Measurements from ENCODE around the gene TMEM43. TPM values are rescaled to one million over a fixed set of nuclear protein-coding genes. Genes with fewer than 3 reads are reported as not detected.

TMEM43 gene
- total and polyA plus RNA-seq, 7 experiments from 2014 or later = 30.1 to 55.8 (median 50.3) TPM

GRCh38 chr3:14138109-14138877 is 13.4 kb downstream of the TMEM43 start:
- Mint-ChIP-seq H3K4me3 (no peak overlapping the region), H3K36me3 (peaks cover 6 to 47% (median 10%) of the 10 kb centered on the region in 5 donors), H3K9me3 (no peaks in the 10 kb centered on the region), H3K4me1 (peaks cover 23 to 34% (median 29%) of the 10 kb centered on the region in 7 donors), H3K27ac (peak overlapping the region in 6 of 9 donors; percentile 32 to 83 (median 72)), H3K27me3 (no peaks in the 10 kb centered on the region)
- CTCF ChIA-PET = no interaction called here
- Histone ChIP-seq H3K27ac (ENCODE audit: low read depth, low read length) (no peak overlapping the region), H3K36me3 (ENCODE audit: control insufficient read depth in 2 of 3, insufficient read depth in 3 of 3, low read length in 3 of 3) (peaks cover 5 to 86% (median 12%) of the 10 kb centered on the region in 3 experiments), H3K27me3 (ENCODE audit: control insufficient read depth in 2 of 2, insufficient read depth in 2 of 2, low read length in 2 of 2) (no peaks in the 10 kb centered on the region), H3K4me1 (ENCODE audit: control insufficient read depth in 2 of 2, insufficient read depth in 2 of 2, low read length in 2 of 2) (peaks cover 27 to 30% of the 10 kb centered on the region in 2 donors), H3K9me3 (ENCODE audit: control insufficient read depth in 2 of 3, low read length in 3 of 3) (no peaks in the 10 kb centered on the region), H3K4me3 (ENCODE audit: low read length) (no peak overlapping the region)
- POLR2A ChIA-PET = interaction anchor here (1.7 kb wide), 1 partner anchor 14 kb away, joined by 5 read pairs; the partner anchor contains the start of genes CHCHD4 and TMEM43
- DNase-seq (no peak), ATAC-seq (no peak)
- intact Hi-C loops (cut with micrococcal nuclease) = no loop called here

GRCh38 chr3:14138878-14139655 is 14.2 kb downstream of the TMEM43 start:
- Histone ChIP-seq H3K4me1 (ENCODE audit: control insufficient read depth in 2 of 2, insufficient read depth in 2 of 2, low read length in 2 of 2) (peaks cover 34 to 38% of the 10 kb centered on the region in 2 donors), H3K4me3 (ENCODE audit: low read length) (no peak overlapping the region), H3K36me3 (ENCODE audit: control insufficient read depth in 2 of 3, insufficient read depth in 3 of 3, low read length in 3 of 3) (peaks cover 0 to 78% (median 12%) of the 10 kb centered on the region in 3 experiments), H3K27me3 (ENCODE audit: control insufficient read depth in 2 of 2, insufficient read depth in 2 of 2, low read length in 2 of 2) (no peaks in the 10 kb centered on the region), H3K27ac (ENCODE audit: low read depth, low read length) (no peak overlapping the region), H3K9me3 (ENCODE audit: control insufficient read depth in 2 of 3, low read length in 3 of 3) (no peaks in the 10 kb centered on the region)
- no peaks in the 10 kb centered on the region for H3K27me3 Mint-ChIP-seq
- intact Hi-C loops (cut with micrococcal nuclease) = no loop called here
- peaks cover 25 to 40% (median 32%) of the 10 kb centered on the region in 7 donors for H3K4me1 Mint-ChIP-seq
- H3K36me3 Mint-ChIP-seq = peaks cover 6 to 40% (median 10%) of the 10 kb centered on the region in 5 donors
- ChIA-PET CTCF (no interaction called here), POLR2A (interaction anchor here (0.7 to 0.8 kb wide), 2 partner anchors 14 to 1540 kb away, joined by 3 read pairs; partner anchors contain the start of genes CHCHD4 and TMEM43)
- H3K4me3 Mint-ChIP-seq = no peak overlapping the region
- DNase-seq = no peak
- H3K9me3 Mint-ChIP-seq = no peaks in the 10 kb centered on the region
- peak overlapping the region in 7 of 9 donors; percentile 25 to 100 (median 75) for H3K27ac Mint-ChIP-seq
- no peak for ATAC-seq

- no peak overlapping the region for H3K4me3 Mint-ChIP-seq
- H3K4me1 Mint-ChIP-seq = peaks cover 26 to 47% (median 39%) of the 10 kb centered on the region in 7 donors
- no peaks in the 10 kb centered on the region for H3K9me3 ChIP-seq (ENCODE audit: control insufficient read depth in 2 of 3, low read length in 3 of 3)
- no peak for DNase-seq
- intact Hi-C loops (cut with micrococcal nuclease) = loop anchor here in 1 of 2 donors (5.0 to 10.0 kb wide), 2 partner anchors 485 to 1127 kb away; no protein-coding TSS in a partner anchor
- peaks cover 0 to 71% (median 12%) of the 10 kb centered on the region in 3 experiments for H3K36me3 ChIP-seq (ENCODE audit: control insufficient read depth in 2 of 3, insufficient read depth in 3 of 3, low read length in 3 of 3)
- H3K27me3 Mint-ChIP-seq = no peaks in the 10 kb centered on the region
- H3K27ac Mint-ChIP-seq = peak overlapping the region in 7 of 9 donors; percentile 52 to 100 (median 76)
- no peak overlapping the region for H3K4me3 ChIP-seq (ENCODE audit: low read length)
- no peaks in the 10 kb centered on the region for H3K9me3 Mint-ChIP-seq
- no peak for ATAC-seq
- ChIA-PET POLR2A (interaction anchor here (0.7 to 0.8 kb wide), 2 partner anchors 15 to 1540 kb away, joined by 3 read pairs; partner anchors contain the start of genes CHCHD4 and TMEM43), CTCF (no interaction called here)
- H3K4me1 ChIP-seq (ENCODE audit: control insufficient read depth in 2 of 2, insufficient read depth in 2 of 2, low read length in 2 of 2) = peaks cover 41 to 45% of the 10 kb centered on the region in 2 donors
- H3K36me3 Mint-ChIP-seq = peaks cover 6 to 34% (median 9%) of the 10 kb centered on the region in 5 donors
- no peak overlapping the region for H3K27ac ChIP-seq (ENCODE audit: low read depth, low read length)
- no peaks in the 10 kb centered on the region for H3K27me3 ChIP-seq (ENCODE audit: control insufficient read depth in 2 of 2, insufficient read depth in 2 of 2, low read length in 2 of 2)
These were observed 14.9 kb downstream of the TMEM43 start for GRCh38 chr3:14139771-14140170.

GRCh38 chr3:14140668-14141067 is 15.8 kb downstream of the TMEM43 start:
- peaks cover 0 to 68% (median 6%) of the 10 kb centered on the region in 3 experiments for H3K36me3 ChIP-seq (ENCODE audit: control insufficient read depth in 2 of 3, insufficient read depth in 3 of 3, low read length in 3 of 3)
- Mint-ChIP-seq H3K4me1 (peaks cover 30 to 56% (median 46%) of the 10 kb centered on the region in 7 donors), H3K4me3 (no peak overlapping the region), H3K27ac (peak overlapping the region in 8 of 9 donors; percentile 56 to 100 (median 96)), H3K27me3 (no peaks in the 10 kb centered on the region), H3K9me3 (no peaks in the 10 kb centered on the region), H3K36me3 (peaks cover 5 to 30% (median 6%) of the 10 kb centered on the region in 5 donors)
- ATAC-seq (no peak), DNase-seq (no peak)
- H3K27ac ChIP-seq (ENCODE audit: low read depth, low read length) = peak overlapping the region; percentile 79
- intact Hi-C loops (cut with micrococcal nuclease) = loop anchor here in 1 of 2 donors (5.0 to 10.0 kb wide), 2 partner anchors 486 to 1128 kb away; no protein-coding TSS in a partner anchor
- H3K9me3 ChIP-seq (ENCODE audit: control insufficient read depth in 2 of 3, low read length in 3 of 3) = no peaks in the 10 kb centered on the region
- CTCF ChIA-PET = interaction anchor here (2.7 kb wide), 1 partner anchor 16 kb away, joined by 12 read pairs; the partner anchor contains the start of genes CHCHD4 and TMEM43
- H3K4me1 ChIP-seq (ENCODE audit: control insufficient read depth in 2 of 2, insufficient read depth in 2 of 2, low read length in 2 of 2) = peaks cover 50 to 52% of the 10 kb centered on the region in 2 donors
- H3K4me3 ChIP-seq (ENCODE audit: low read length) = no peak overlapping the region
- POLR2A ChIA-PET = interaction anchor here (2.8 to 7.2 kb wide), 3 partner anchors 15 to 38 kb away, joined by 14 to 96 read pairs (median 22); partner anchors contain the start of genes CHCHD4, LSM3, TMEM43 and XPC
- H3K27me3 ChIP-seq (ENCODE audit: control insufficient read depth in 2 of 2, insufficient read depth in 2 of 2, low read length in 2 of 2) = no peaks in the 10 kb centered on the region

GRCh38 chr3:14141144-14141543 is 16.3 kb downstream of the TMEM43 start:
- POLR2A ChIA-PET = interaction anchor here (2.8 to 7.2 kb wide), 3 partner anchors 15 to 37 kb away, joined by 14 to 96 read pairs (median 22); partner anchors contain the start of genes CHCHD4, LSM3, TMEM43 and XPC
- peaks cover 50 to 52% of the 10 kb centered on the region in 2 donors for H3K4me1 ChIP-seq (ENCODE audit: control insufficient read depth in 2 of 2, insufficient read depth in 2 of 2, low read length in 2 of 2)
- H3K27ac Mint-ChIP-seq = peak overlapping the region; percentile 84 to 100 (median 96)
- no peaks in the 10 kb centered on the region for H3K9me3 Mint-ChIP-seq
- H3K27ac ChIP-seq (ENCODE audit: low read depth, low read length) = peak overlapping the region; percentile 79
- ATAC-seq (no peak), DNase-seq (no peak)
- intact Hi-C loops (cut with micrococcal nuclease) = loop anchor here in 1 of 2 donors (5.0 to 10.0 kb wide), 2 partner anchors 486 to 1129 kb away; no protein-coding TSS in a partner anchor
- CTCF ChIA-PET = interaction anchor here (2.7 kb wide), 1 partner anchor 16 kb away, joined by 12 read pairs; the partner anchor contains the start of genes CHCHD4 and TMEM43
- no peaks in the 10 kb centered on the region for H3K9me3 ChIP-seq (ENCODE audit: control insufficient read depth in 2 of 3, low read length in 3 of 3)
- H3K36me3 Mint-ChIP-seq = peaks cover under 1 to 30% (median 4%) of the 10 kb centered on the region in 5 donors
- no peaks in the 10 kb centered on the region for H3K27me3 Mint-ChIP-seq
- H3K36me3 ChIP-seq (ENCODE audit: control insufficient read depth in 2 of 3, insufficient read depth in 3 of 3, low read length in 3 of 3) = peaks cover 0 to 68% (median 1%) of the 10 kb centered on the region in 3 experiments
- peaks cover 30 to 60% (median 50%) of the 10 kb centered on the region in 7 donors for H3K4me1 Mint-ChIP-seq
- H3K27me3 ChIP-seq (ENCODE audit: control insufficient read depth in 2 of 2, insufficient read depth in 2 of 2, low read length in 2 of 2) = no peaks in the 10 kb centered on the region
- H3K4me3 ChIP-seq (ENCODE audit: low read length) = no peak overlapping the region
- H3K4me3 Mint-ChIP-seq = peak overlapping the region in 4 of 10 donors; percentile 15 to 74 (median 58)
